IPS-18c (cell line): Measurements from ENCODE around the gene MLC1.

Experiments used
- H3K4me3 ChIP-seq: 2 replicates; pipeline ENCODE4 v1.7.0; 2013; ENCODE audit warnings: low read depth, mild to moderate bottlenecking, low read length, moderate library complexity; ENCODE audit not compliant: insufficient read depth
- H3K9me3 ChIP-seq: one replicate; pipeline ENCODE4 v1.6.1; 2013; ENCODE audit warnings: mild to moderate bottlenecking, low read length, moderate library complexity; ENCODE audit not compliant: control insufficient read depth, insufficient read depth

Gene MLC1

GRCh38 chr22:50085211-50085972 lies at the start of gene MLC1:
MLC1 (minus strand) TSS chr22:50085426; CDS start chr22:50084902, 524 bp downstream.
- Histone ChIP-seq H3K9me3 (no peaks in the 10 kb centered on the region), H3K4me3 (no peak within 1 kb of the TSS)

GRCh38 chr22:50134481-50134880 lies 49.3 kb upstream of the MLC1 start:
- Histone ChIP-seq H3K4me3 (no peak overlapping the region), H3K9me3 (peaks cover 2% of the 10 kb centered on the region)

- Histone ChIP-seq H3K9me3 (peaks cover 5% of the 10 kb centered on the region), H3K4me3 (no peak overlapping the region)
Measured at GRCh38 chr22:50131894-50132293, 46.7 kb upstream of the MLC1 start.

- no peak overlapping the region for H3K4me3 ChIP-seq
- H3K9me3 ChIP-seq: peaks cover 2% of the 10 kb centered on the region
Measured at GRCh38 chr22:50129121-50129736, 44.0 kb upstream of the MLC1 start.

GRCh38 chr22:50125029-50125428 lies 39.8 kb upstream of the MLC1 start:
- Histone ChIP-seq H3K4me3 (no peak overlapping the region), H3K9me3 (peaks cover 2% of the 10 kb centered on the region)

- Histone ChIP-seq H3K9me3 (peaks cover 2% of the 10 kb centered on the region), H3K4me3 (no peak overlapping the region)
Measured at GRCh38 chr22:50123119-50123518, 37.9 kb upstream of the MLC1 start.

- Histone ChIP-seq H3K4me3 (no peak overlapping the region), H3K9me3 (no peaks in the 10 kb centered on the region)
Measured at GRCh38 chr22:50121202-50121740, 36.0 kb upstream of the MLC1 start.

- H3K9me3 ChIP-seq: no peaks in the 10 kb centered on the region
- no peak overlapping the region for H3K4me3 ChIP-seq
Measured at GRCh38 chr22:50119768-50120251, 34.6 kb upstream of the MLC1 start.

- no peaks in the 10 kb centered on the region for H3K9me3 ChIP-seq
- no peak overlapping the region for H3K4me3 ChIP-seq
Measured at GRCh38 chr22:50119169-50119767, 34.0 kb upstream of the MLC1 start.

- Histone ChIP-seq H3K9me3 (no peaks in the 10 kb centered on the region), H3K4me3 (no peak overlapping the region)
Measured at GRCh38 chr22:50118557-50119168, 33.4 kb upstream of the MLC1 start.

GRCh38 chr22:50118129-50118528 lies 32.9 kb upstream of the MLC1 start:
- H3K9me3 ChIP-seq: no peaks in the 10 kb centered on the region
- H3K4me3 ChIP-seq: no peak overlapping the region

- Histone ChIP-seq H3K9me3 (no peaks in the 10 kb centered on the region), H3K4me3 (no peak overlapping the region)
Measured at GRCh38 chr22:50117168-50117762, 32.0 kb upstream of the MLC1 start.

- Histone ChIP-seq H3K9me3 (no peaks in the 10 kb centered on the region), H3K4me3 (no peak overlapping the region)
Measured at GRCh38 chr22:50115693-50116092, 30.5 kb upstream of the MLC1 start.

- H3K4me3 ChIP-seq: no peak overlapping the region
- H3K9me3 ChIP-seq: no peaks in the 10 kb centered on the region
Measured at GRCh38 chr22:50114221-50115021, 29.2 kb upstream of the MLC1 start.

GRCh38 chr22:50112151-50113118 lies 27.2 kb upstream of the MLC1 start:
- no peaks in the 10 kb centered on the region for H3K9me3 ChIP-seq
- H3K4me3 ChIP-seq: no peak overlapping the region
